GM19239 (cell line): ENCODE data around the gene MT1M.
"Not testable (repeated sequence)": the region's sequence is repeated elsewhere in the genome, so short reads cannot be mapped to it uniquely, and the experiment has no call there.

Experiments
- DNase-seq: peaks from one replicate; pipeline ENCODE4 v3.0.0; 2011; ENCODE audit warnings: low spot score; ENCODE audit not compliant: insufficient read length
- FAIRE-seq: peaks from 2 replicates; lab custom pipeline; 2011; peaks lifted over from hg19 to GRCh38; lab: Jason Lieb, UNC

Gene MT1M

DNA sequence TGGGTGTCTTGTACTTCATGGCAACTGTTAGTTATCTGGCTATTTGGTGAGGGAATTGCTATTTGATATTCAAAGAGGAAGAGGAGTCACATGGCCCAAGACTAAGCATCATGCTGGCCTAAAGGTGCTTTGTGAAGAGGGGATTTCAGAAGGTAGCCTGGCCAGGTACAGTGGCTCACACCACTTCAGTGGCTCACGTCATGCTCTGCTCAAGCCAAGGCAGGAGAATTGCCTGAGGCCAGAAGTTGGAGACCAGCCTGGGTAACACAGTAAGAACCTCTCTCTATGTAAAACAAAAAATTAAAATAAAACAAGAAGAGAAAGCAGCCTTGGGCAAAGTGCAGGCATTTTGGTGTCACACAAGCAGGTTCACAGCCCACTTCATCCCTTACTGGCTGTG lies 12.9 kb downstream of the MT1M start:
- no peak for FAIRE-seq
- no peak for DNase-seq

GRCh38 chr16:56645838-56646237 lies 13.4 kb downstream of the MT1M start:
- no peak for FAIRE-seq
- DNase-seq: no peak

DNA sequence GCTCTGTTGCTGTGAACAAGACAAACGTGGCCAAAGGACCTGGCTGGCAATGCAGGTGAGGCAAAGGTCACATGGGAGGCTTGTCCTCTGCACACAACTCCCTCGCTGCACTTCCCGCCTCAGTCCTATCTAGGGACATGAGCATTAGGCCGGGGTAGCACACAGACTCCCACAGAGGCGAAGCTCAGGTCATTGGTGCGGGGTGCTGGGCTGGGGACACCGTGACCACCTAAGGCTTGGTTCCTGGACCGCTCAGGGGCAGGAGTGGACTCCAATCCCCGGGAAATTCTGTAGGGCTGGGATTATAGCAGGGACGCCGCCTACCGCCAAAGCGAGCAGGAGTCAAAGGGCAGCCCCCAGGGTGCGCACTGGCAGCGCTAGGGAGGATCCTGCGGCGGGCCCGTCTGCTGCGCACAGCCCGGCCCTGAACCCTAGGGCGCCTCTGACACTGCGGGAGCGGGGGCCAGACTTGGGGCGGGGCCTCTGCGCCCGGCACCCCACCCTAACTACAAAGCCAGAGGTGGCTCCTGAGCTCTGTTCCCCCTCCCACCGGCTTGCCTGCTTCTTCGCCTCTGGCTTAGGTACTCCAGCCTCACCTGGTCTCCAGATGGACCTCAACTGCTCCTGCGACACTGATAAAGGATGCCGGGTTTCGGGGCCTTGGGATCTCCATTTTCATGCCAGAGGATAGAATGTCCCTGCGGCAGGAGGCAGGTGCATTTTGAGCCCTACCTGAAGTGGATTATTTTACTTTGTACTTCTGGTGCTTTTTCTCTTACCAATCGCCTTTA lies 15.4 kb downstream of the MT1M start:
- DNase-seq (no peak), FAIRE-seq (no peak)

GRCh38 chr16:56649271-56649670 lies 16.8 kb downstream of the MT1M start:
- FAIRE-seq (no peak), DNase-seq (no peak)

GRCh38 chr16:56649820-56650219 lies 17.4 kb downstream of the MT1M start:
- FAIRE-seq (no peak), DNase-seq (no peak)

DNA sequence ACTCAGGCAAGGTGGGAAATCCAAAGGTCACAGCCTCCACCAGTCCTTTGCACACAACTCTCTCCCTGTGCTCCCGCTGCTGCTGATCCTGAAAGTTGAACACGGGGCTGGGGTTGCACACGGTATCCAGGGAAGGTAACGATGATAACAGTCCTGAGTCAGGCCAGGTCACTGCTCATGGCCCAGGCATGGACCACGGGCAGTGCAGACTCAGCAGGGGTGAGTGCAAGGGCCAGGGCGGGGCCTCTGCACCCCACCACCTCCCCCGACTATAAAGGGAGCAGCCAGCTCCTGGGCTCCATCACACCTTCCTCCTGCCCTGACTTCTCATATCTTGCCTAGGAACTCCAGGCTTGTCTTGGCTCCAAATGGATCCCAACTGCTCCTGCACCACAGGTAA lies 19.1 kb downstream of the MT1M start, which contains the start of gene MT1B:
Gene MT1B, plus strand, starts transcription at position 301 of the 400 bp plus-strand sequence. Its CDS starts 68 bp downstream, at position 369.
- FAIRE-seq (no peak), DNase-seq (no peak)

GRCh38 chr16:56652600-56652999 lies 20.1 kb downstream of the MT1M start:
- no peak for FAIRE-seq

DNA sequence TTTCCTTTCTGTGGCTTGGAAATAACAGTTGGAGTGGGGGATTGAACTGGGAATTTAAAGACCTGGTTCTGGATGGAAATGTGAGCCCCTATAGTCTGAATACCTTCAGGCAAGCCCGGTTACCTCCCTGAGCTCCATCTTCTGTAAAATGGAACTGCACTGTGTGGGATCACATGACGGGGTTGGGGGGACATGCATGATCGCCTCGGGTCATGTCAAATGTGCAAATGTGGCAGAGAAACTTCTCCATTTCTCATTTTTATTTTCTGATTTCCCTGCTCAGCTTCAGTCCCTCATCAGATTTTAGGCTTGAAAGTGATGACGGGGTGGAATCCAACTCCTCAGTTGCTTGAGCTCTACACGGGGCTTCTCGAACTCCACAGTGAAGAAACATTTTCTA lies 20.8 kb downstream of the MT1M start:
- FAIRE-seq: no peak
- no peak for DNase-seq

More at GRCh38 chr16:56652600-56652999, 20.1 kb downstream of the MT1M start:
- no peak for DNase-seq

DNA sequence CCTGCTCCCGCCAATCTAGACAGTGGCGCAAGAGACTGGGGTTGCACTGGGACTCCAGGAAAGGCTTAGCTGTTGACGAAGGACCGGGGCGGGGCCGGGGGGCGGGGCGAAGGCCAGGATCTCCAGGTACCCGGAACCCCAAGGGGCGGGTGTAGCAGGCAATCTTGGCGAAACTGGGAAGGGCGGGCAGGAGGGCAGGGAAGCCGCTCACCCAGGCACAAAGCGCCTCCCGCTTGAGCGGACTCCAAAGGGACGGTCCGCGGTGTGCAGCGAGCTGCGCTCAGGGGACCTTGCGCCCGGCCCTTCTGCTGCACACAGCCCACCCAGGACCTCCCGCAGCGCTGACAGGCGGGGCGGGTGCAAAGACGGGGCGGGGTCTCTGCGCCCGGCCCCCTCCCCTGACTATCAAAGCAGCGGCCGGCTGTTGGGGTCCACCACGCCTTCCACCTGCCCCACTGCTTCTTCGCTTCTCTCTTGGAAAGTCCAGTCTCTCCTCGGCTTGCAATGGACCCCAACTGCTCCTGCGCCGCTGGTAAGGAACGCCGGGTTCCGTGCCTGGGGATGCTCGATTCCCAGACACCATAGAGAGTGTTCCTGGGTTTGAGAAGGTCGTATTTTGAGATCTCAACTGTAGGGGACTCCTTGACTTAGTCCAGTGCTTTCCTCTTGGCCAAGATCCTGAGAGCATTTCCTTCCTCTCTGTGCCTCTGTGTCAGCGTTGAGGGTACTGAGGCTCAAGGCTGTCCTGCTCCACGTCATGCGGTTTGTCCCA lies 25.3 kb downstream of the MT1M start, which contains the start of gene MT1F:
Gene MT1F, plus strand, starts transcription at position 405 of the 772 bp plus-strand sequence. Its CDS starts 100 bp downstream, at position 505.
- FAIRE-seq: peak; percentile 42
- DNase-seq: peak; percentile 40

DNA sequence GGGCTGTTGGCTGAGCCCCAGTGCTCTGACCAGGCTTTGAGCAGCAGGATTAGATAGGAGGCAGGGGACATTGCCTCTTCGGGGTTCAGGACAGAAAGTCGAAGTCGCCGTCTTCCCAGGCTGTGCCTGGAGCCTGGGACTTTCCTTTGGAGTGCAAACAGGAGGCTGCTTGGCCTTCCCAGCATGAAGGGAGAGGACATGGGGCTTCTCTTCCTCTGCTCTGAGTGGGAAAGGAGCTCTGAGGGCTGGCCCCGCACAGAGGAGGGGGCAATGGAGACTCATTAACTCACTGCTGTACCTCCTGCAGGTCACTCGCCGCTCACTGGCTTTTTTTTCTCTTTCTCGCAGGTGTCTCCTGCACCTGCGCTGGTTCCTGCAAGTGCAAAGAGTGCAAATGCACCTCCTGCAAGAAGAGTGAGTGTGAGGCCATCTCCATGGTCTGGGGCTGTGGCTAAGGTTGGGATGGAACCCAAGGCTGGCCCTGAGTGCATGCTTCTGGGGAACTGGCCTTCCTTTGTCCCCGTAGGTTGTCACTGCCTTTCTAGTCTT lies 25.9 kb downstream of the MT1M start:
- FAIRE-seq (no peak), DNase-seq (no peak)

DNA sequence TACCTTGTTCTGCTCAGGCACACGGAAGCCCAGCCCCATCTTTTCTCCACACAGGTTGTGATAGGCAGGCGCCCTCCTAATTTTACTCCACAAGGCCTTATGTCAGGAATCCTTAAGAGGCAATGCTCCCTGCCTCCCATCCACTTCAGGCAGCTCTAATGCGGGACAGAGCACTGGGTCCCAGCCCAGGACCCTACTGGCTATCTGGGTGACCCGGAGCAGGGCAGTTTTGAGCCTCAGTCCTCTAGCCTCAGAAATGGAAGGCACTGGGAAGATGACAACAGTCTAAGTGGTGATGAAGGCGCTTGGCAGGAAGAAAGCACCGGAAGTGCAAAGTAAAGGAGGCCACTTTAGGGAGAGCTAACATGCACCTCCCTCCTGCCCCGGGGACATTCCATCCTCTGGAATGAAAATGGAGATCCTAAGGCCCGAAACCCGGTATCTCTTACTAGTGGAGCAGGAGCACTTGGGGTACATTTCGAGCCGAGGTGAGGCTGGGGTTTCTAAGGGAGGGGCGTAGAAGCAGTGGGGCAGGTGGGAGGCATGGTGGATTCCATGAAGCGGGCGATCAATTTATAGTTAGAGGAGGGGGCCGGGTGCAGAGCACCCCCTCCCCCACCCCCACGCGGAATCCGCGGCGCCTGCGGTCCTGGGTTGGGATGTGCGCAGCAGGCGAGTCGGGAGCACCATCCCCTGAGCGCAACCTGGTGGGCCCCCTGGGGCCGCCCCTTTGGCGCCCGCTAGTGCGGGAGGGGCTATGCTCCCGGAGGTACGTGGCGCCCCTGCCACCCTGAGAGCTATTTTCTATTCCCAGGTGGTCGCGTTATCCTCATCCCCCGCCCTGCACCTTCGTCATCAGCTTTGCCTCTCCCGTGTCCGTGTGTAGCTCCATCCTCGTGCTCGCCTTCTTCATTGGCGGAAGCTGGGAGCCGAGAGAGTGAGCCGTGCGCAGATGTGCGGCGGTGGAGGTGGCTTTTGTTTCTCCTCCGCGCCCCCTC lies 30.2 kb downstream of the MT1M start:
- no peak for FAIRE-seq
- no peak for DNase-seq

DNA sequence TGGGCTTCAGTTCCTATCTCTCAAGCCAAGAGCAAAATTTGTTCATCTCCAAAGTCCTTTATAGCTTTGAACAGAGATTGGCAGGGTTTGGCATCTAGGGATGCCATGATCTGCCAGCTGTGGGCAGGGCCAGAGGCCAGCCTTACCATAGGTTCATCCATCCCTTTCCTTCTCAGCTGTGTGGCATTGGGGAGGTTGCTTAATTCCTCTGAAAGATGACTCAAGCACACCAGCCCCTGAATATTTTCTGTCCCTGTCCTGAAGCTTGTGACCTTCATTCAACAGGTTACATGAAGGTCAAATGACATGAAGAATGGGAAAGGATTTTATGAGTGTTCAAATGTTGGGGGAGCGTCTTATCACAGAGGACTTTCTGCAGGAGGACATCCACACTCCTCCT lies 32.0 kb downstream of the MT1M start:
- DNase-seq: no peak
- FAIRE-seq: no peak

GRCh38 chr16:56665286-56666261 lies 33.1 kb downstream of the MT1M start:
- DNase-seq: not testable (repeated sequence)
- peak; percentile 68 for FAIRE-seq

DNA sequence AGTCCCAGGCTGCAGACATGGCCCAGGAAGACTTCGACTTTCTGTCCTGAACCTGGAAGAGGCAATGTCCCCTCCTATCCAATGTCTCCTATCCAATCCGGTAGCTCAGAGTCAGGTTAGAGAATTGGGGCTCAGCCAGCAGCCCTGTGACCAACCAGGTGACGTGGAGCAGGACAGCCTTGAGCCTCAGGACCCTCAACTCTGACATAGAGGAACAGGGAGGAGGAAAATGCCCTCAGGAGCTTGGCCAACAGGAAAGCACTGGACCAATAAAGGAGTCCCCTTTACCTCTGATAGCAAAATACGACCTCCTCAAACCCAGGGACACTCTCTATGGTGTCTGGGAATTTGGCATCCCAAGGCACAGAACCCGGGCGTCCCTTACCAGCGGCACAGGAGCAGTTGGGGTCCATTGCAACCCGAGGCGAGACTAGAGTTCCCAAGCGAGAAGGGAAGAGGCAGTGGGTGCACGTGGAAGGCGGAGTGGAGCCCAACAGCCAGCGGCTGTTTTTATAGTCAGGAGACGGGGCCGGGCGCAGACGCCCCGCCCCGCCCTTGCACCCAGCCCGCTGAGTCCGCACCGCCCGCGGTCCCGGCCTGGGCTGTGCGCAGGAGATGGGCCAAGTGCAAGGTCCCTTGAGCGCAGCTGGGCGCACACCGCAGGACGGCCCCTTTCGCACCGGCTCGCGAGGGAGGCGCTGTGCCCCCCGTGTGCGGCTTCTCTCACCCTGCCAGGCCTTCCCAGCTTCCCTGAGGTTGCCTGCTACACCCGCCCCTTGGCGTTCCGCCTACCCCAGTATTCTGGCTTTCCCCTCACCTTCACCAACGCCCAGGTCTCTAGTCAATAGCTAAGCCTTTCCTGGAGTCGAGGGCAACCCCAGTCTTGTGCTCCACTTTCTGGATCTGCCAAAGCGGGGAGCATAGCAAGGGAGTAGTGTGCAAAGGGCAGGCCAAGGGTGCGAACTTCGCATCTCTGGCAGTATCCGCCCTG lies 35.4 kb downstream of the MT1M start, which contains the start of gene MT1G:
Gene MT1G, minus strand, starts transcription at position 485 of the 991 bp plus-strand sequence. Its CDS starts 72 bp downstream, at position 413.
- FAIRE-seq (no peak), DNase-seq (no peak)

- DNase-seq (no peak), FAIRE-seq (no peak)
Measured at GRCh38 chr16:56669005-56669839, 36.8 kb downstream of the MT1M start, which contains the start of gene MT1H. Gene MT1H (plus strand): TSS chr16:56669814. CDS start chr16:56669885, 71 bp downstream.
